Astrocyte (in vitro differentiated cells and primary cell): ENCODE results near the gene C13orf46.
A peak's percentile ranks its signal among the peaks of the same experiment; 100 is the strongest.

Experiments used
- CTCF ChIP-seq: IDR thresholded peaks from 2 replicates; pipeline ENCODE4 v1.5.1; 2011; ENCODE audit warnings: low read depth, mild to moderate bottlenecking, inconsistent platforms, low read length, moderate library complexity; ENCODE audit not compliant: insufficient read depth
- EZH2 ChIP-seq: IDR thresholded peaks from 2 replicates; pipeline ENCODE4 v1.6.1; 2012; ENCODE audit warnings: mild to moderate bottlenecking, low read length, inconsistent platforms; ENCODE audit not compliant: insufficient read depth

GRCh38 chr13:113951246-113951999, 22.5 kb downstream of the C13orf46 start:
- TF ChIP-seq CTCF (peak; percentile 24), EZH2 (no peak)
